GM12878 (cell line): Measurements from ENCODE around the gene HNRNPA2B1. TPM values are rescaled to one million over a fixed set of nuclear protein-coding genes. Genes with fewer than 3 reads are reported as not detected.

Experiments used
- ATAC-seq: fragments of 200-7000 bp; cut with Tn5 transposase; 3 replicates; pipeline ENCODE4 v1.9.1; 2020; ENCODE audit warnings: mild to moderate bottlenecking, moderate library complexity
- BruUV-seq: library from RNA; stranded (reverse); fragments of 400-500 nt; replicated peaks from 2 replicates; lab custom pipeline; 2021; lab: Mats Ljungman, UMichigan
- CTCF ChIA-PET: fragments of 300-600 bp; sonication (Branson Sonifier 250); formaldehyde crosslinking; extraction: SDS; loops from one replicate; lab custom pipeline; 2021; ENCODE audit warnings: inconsistent platforms; lab: Yijun Ruan, JAX
- POLR2A ChIA-PET: fragments of 350-600 bp; formaldehyde crosslinking; extraction: SDS; loops from one replicate; lab custom pipeline; 2021; ENCODE audit warnings: inconsistent platforms; lab: Charles Lee
- RAD21 ChIA-PET: fragments of 300-600 bp; sonication (Branson Sonifier 250); formaldehyde crosslinking; loops from one replicate; lab custom pipeline; 2023; ENCODE audit warnings: antibody characterized with exemption; ENCODE audit not compliant: unreplicated experiment; lab: Charles Lee
- SMC1A ChIA-PET: fragments of 300-600 bp; sonication (Branson Sonifier 250); formaldehyde crosslinking; loops from one replicate; lab custom pipeline; 2023; ENCODE audit not compliant: unreplicated experiment, uncharacterized antibody; lab: Charles Lee
- DNase-seq: peaks from one replicate; pipeline ENCODE4 v3.0.0-alpha.2; 2011; ENCODE audit warnings: low read depth, low spot score
- FAIRE-seq: peaks from 3 replicates; lab custom pipeline; 2011; peaks lifted over from hg19 to GRCh38; lab: Jason Lieb, UNC
- H2AFZ ChIP-seq: 2 replicates; pipeline ENCODE4 v1.6.0; 2011; ENCODE audit warnings: low read depth, low read length, control low read depth; ENCODE audit not compliant: control insufficient read depth
- H3K27ac ChIP-seq: 2 replicates; pipeline ENCODE4 v1.5.1; 2011; ENCODE audit warnings: control low read depth; ENCODE audit not compliant: control insufficient read depth, insufficient read depth
- H3K27me3 ChIP-seq, 2 experiments: replicated peaks in 1 of 2; 2 replicates each; pipeline versions ENCODE4 v1.6.0 to v1.6.1; 2011; ENCODE audit warnings: low read length in 1 of 2; ENCODE audit not compliant: control insufficient read depth in 2 of 2, insufficient read depth in 2 of 2
- H3K36me3 ChIP-seq, 2 experiments: 2 replicates each; pipeline ENCODE4 v1.5.1; 2011; ENCODE audit warnings: low read length in 1 of 2; ENCODE audit not compliant: control insufficient read depth in 2 of 2, insufficient read depth in 2 of 2
- H3K4me1 ChIP-seq: 2 replicates; pipeline ENCODE4 v1.6.1; 2011; ENCODE audit warnings: mild to moderate bottlenecking, low read length, moderate library complexity, mixed read lengths; ENCODE audit not compliant: control insufficient read depth, insufficient read depth
- H3K4me2 ChIP-seq: 2 replicates; pipeline ENCODE4 v1.6.0; 2011; ENCODE audit warnings: control low read depth; ENCODE audit not compliant: control insufficient read depth, insufficient read depth
- H3K4me3 ChIP-seq: fragments of 200-600 bp; sonication (generic); 2 replicates; pipeline ENCODE4 v1.5.1; 2016
- H3K79me2 ChIP-seq: 2 replicates; pipeline ENCODE4 v1.6.0; 2011; ENCODE audit warnings: low read length; ENCODE audit not compliant: control insufficient read depth, insufficient read depth
- H3K9ac ChIP-seq: 2 replicates; pipeline ENCODE4 v1.8.0; 2011; ENCODE audit warnings: low read length, control low read depth, mixed read lengths; ENCODE audit not compliant: control insufficient read depth, insufficient read depth
- H3K9me3 ChIP-seq: replicated peaks from 3 replicates; pipeline ENCODE4 v1.5.1; 2011; ENCODE audit warnings: mild to moderate bottlenecking, low read length; ENCODE audit not compliant: control insufficient read depth, insufficient read depth
- H4K20me1 ChIP-seq: 2 replicates; pipeline ENCODE4 v1.6.0; 2011; ENCODE audit not compliant: control insufficient read depth, insufficient read depth
- CEBPZ ChIP-seq: fragments of 150-350 bp; IDR thresholded peaks from 2 replicates; pipeline ENCODE4 v1.6.1; 2016; ENCODE audit warnings: low read depth, low read length
- CREM ChIP-seq: IDR thresholded peaks from 2 replicates; pipeline ENCODE4 v1.6.1; 2014; ENCODE audit warnings: antibody characterized with exemption, low read depth
- FOXM1 ChIP-seq: IDR thresholded peaks from 2 replicates; pipeline ENCODE4 v1.6.1; 2012; ENCODE audit warnings: low read depth, mild to moderate bottlenecking, inconsistent platforms, low read length, moderate library complexity
- HDAC2 ChIP-seq: fragments of 200-600 bp; sonication (generic); IDR thresholded peaks from 2 replicates; pipeline ENCODE4 v1.6.1; 2017
- NFYA ChIP-seq: IDR thresholded peaks from 2 replicates; pipeline ENCODE4 v1.6.1; 2011; ENCODE audit warnings: low read depth, mild to moderate bottlenecking, low read length, improper control_type of control experiment, borderline replicate concordance
- PKNOX1 ChIP-seq: fragments of 450-650 bp; IDR thresholded peaks from 2 replicates; pipeline ENCODE4 v1.6.1; 2016; ENCODE audit warnings: mild to moderate bottlenecking
- TBL1XR1 ChIP-seq: IDR thresholded peaks from 2 replicates; pipeline ENCODE4 v1.6.1; 2012; ENCODE audit warnings: low read depth, low read length, improper control_type of control experiment
- USF1 ChIP-seq: IDR thresholded peaks from 2 replicates; pipeline ENCODE4 v1.6.1; 2011; ENCODE audit warnings: borderline replicate concordance, low read depth, mild to moderate bottlenecking, moderate library complexity, mixed read lengths, low read length; ENCODE audit not compliant: insufficient read depth; ENCODE audit errors: extremely low read length
- ZBTB4 ChIP-seq: fragments of 450-650 bp; formaldehyde crosslinking; IDR thresholded peaks from 2 replicates; pipeline ENCODE4 v1.4.0; 2022; ENCODE audit warnings: mild to moderate bottlenecking, moderate library complexity
- WGBS: methylation state at CpG from one replicate; pipeline ENCODE4 v1.1.6; 2016; ENCODE audit warnings: low lambda C conversion rate; ENCODE audit not compliant: insufficient replicate concordance, insufficient coverage; ENCODE audit errors: missing lambda C conversion rate; 5-methylcytosine and 5-hydroxymethylcytosine counted together
- in situ Hi-C: fragments of 300-500 bp; cut with MboI; formaldehyde crosslinking; loops from 9 replicates; pipeline ENCODE4 v1.14.3; 2018; ENCODE audit warnings: mixed read lengths
- intact Hi-C: fragments of 100-400 bp; cut with micrococcal nuclease; formaldehyde crosslinking; loops from one replicate; pipeline ENCODE4 v1.14.2; 2022; ENCODE audit not compliant: unreplicated experiment
- polyA plus RNA-seq, 11 experiments: library from polyadenylated mRNA; depleted of rRNA in 4 of 11; unstranded in 6 of 11; stranded (reverse) in 5 of 11; fragments of >200 nt; fragmentation: Nextera tagmentation in 4 of 11; fragmentation: Illumina TruSeq in 1 of 11; extraction: Ambion mirVana in 4 of 11; extraction: Trizol in 1 of 11; gene quantifications; 1 replicate in 1 of 11; 2 replicates in 10 of 11; pipeline versions ENCODE4 v1.2.1 to v1.2.3, GENCODE V29; 2011 to 2016; ENCODE audit warnings: inconsistent platforms in 2 of 11, missing spikeins in 2 of 11, low read depth in 1 of 11
- total RNA-seq, 4 experiments: library from RNA; depleted of rRNA in 3 of 4; stranded (reverse); fragments of >200 nt in 3 of 4; fragmentation: Illumina TruSeq in 1 of 4; extraction: Trizol in 1 of 4; gene quantifications; 2 replicates each; pipeline versions ENCODE4 v1.2.1 to v1.2.3, GENCODE V29; 2013 to 2021

Gene HNRNPA2B1
- total and polyA plus RNA-seq, 10 of the 15 experiments (the other 5 are each of a cell fraction or from before 2014, with no cell fraction given), result 295 to 1,396 (median 932) TPM

GRCh38 chr7:26183545-26184280, 16.8 kb downstream of the HNRNPA2B1 start (continued):
- TF ChIP-seq USF1, result no peak

GRCh38 chr7:26182706-26183105, 17.8 kb downstream of the HNRNPA2B1 start:
- intact Hi-C loops (no loop called here), in situ Hi-C loops (no loop called here)
- no peak overlapping the region for H3K9ac ChIP-seq
- FAIRE-seq (no peak), ATAC-seq (no peak), DNase-seq (no peak)
- POLR2A ChIA-PET, result interaction anchor here (1.0 to 4.7 kb wide), 4 partner anchors 9 to 16 kb away, joined by 3 to 25 read pairs (median 13); no protein-coding TSS in a partner anchor
- SMC1A ChIA-PET, result interaction anchor here (0.8 to 3.3 kb wide), 7 partner anchors 9 to 95 kb away, joined by 3 to 17 read pairs (median 4); no protein-coding TSS in a partner anchor
- no peaks in the 10 kb centered on the region for H3K9me3 ChIP-seq
- H2AFZ ChIP-seq, result no peak overlapping the region
- BruUV-seq, result no TSS peak
- no peak overlapping the region for H3K4me2 ChIP-seq
- no peak overlapping the region for H3K4me3 ChIP-seq
- no peaks in the 10 kb centered on the region for H4K20me1 ChIP-seq
- CTCF ChIA-PET, result interaction anchor here (0.8 to 5.7 kb wide), 4 partner anchors 9 to 91 kb away, joined by 3 to 25 read pairs (median 4); partner anchors contain the start of gene NFE2L3
- RAD21 ChIA-PET, result interaction anchor here (0.7 to 1.3 kb wide), 2 partner anchors 10 to 16 kb away, joined by 3 to 6 read pairs; no protein-coding TSS in a partner anchor
- H3K36me3 ChIP-seq, result peaks cover 0 to 6% of the 10 kb centered on the region in 2 experiments; a peak in 2 of 4 replicates
- peaks cover 4% of the 10 kb centered on the region; the same call in 1 of the 2 replicates for H3K4me1 ChIP-seq
- 66% methylated on average over 8 of the region's 8 CpGs for WGBS
- H3K79me2 ChIP-seq, result no peaks in the 10 kb centered on the region
- H3K27ac ChIP-seq, result no peak overlapping the region
- no peaks in the 10 kb centered on the region for H3K27me3 ChIP-seq
- TF ChIP-seq ZBTB4 (CRISPR knock-in tag) (no peak), FOXM1 (no peak), CREM (no peak), HDAC2 (no peak), CEBPZ (no peak), NFYA (no peak), PKNOX1 (no peak), TBL1XR1 (no peak)
